ENCODE measurements around the gene FBXL5.

FBXL5 gene

DNA sequence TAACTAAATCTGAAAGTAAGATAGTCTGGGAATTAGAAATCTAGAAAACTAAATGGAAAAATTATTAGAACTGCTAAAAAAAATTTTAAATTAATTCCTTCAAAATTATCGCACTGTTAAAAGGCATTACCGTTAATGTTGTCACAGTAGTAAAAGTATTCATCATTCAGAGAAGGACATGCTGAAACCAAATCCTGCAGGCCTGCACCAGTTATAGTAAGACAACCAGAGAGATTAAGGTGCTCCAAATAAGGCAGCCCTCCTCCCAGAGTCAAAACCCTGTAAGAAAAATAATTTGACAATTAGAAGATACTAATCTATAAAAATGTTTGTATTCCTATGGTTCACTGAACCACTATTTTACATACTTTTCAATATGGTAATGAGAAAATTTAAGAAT is 43.0 kb downstream of the FBXL5 start:
- no peak overlapping the region for H3K27ac ChIP-seq
- TF ChIP-seq ZFX (IDR thresholded peaks at IDR 0.05; ENCODE audit: borderline replicate concordance) = no peak
- TF ChIP-seq, protein P1, sequence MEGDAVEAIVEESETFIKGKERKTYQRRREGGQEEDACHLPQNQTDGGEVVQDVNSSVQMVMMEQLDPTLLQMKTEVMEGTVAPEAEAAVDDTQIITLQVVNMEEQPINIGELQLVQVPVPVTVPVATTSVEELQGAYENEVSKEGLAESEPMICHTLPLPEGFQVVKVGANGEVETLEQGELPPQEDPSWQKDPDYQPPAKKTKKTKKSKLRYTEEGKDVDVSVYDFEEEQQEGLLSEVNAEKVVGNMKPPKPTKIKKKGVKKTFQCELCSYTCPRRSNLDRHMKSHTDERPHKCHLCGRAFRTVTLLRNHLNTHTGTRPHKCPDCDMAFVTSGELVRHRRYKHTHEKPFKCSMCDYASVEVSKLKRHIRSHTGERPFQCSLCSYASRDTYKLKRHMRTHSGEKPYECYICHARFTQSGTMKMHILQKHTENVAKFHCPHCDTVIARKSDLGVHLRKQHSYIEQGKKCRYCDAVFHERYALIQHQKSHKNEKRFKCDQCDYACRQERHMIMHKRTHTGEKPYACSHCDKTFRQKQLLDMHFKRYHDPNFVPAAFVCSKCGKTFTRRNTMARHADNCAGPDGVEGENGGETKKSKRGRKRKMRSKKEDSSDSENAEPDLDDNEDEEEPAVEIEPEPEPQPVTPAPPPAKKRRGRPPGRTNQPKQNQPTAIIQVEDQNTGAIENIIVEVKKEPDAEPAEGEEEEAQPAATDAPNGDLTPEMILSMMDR (IDR thresholded peaks at IDR 0.05) = no peak

DNA sequence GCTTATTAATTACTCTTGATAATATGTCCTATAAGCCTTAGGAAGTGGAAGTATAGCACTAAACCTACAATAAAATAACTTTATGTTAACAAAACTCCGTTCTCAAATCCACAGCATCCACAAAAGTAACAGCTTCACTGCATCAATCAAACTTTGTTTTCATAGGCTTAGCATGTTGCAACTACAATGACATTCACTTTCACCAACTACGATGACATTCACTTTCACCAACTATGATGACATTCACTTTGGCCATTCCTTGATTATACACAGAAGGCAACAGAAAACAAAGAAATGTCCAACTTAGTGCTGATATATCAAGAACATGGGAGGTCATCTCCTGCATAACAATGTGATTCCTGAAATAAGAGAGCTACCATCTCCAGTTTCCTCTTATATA is 44.3 kb downstream of the FBXL5 start:
- H3K27ac ChIP-seq = no peak overlapping the region
- TF ChIP-seq, protein P1 (IDR thresholded peaks at IDR 0.05) = no peak
- no peak for TF ChIP-seq ZFX (IDR thresholded peaks at IDR 0.05; ENCODE audit: borderline replicate concordance)

DNA sequence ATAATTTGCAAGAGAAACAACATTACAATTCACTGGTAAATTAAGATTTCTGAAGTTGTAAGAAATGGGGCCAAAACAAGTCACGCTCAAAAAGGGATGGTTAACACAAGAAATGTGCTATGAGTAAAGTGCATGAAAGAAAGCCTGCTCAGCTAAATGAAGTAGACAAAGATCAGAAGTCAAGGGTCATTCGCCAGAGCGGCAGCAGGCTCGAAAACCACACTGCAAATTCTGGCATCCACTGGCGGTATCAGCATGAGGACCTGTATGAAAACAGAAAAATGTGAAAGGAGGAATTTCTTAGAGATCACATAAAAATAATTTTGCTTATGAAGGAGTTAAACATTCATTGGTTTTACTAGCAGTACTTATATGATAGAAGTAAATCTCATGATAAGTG is 49.6 kb downstream of the FBXL5 start:
- TF ChIP-seq ZFX (IDR thresholded peaks at IDR 0.05; ENCODE audit: borderline replicate concordance) = no peak
- no peak overlapping the region for H3K27ac ChIP-seq

DNA sequence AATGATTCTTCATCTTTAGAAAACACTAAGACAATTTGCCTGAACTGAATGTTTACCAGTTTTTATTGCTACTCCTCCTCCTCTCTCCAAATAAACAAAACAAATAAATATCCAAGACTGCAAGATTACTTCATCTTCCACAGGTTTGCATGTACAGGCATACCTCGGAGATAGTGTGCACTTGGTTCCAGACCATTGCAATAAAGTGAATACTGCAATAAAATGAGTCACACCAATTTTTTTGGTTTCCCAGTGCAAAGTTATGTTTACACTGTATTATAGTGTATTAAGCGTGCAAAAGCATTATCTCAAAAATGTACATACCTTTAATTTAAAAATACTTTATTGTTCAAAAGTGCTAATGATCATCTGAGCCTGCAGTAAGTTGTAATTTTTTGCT is 53.3 kb downstream of the FBXL5 start:
- TF ChIP-seq ZFX (IDR thresholded peaks at IDR 0.05; ENCODE audit: borderline replicate concordance) = no peak
- TF ChIP-seq, protein P1 (IDR thresholded peaks at IDR 0.05) = no peak
- H3K27ac ChIP-seq = peak overlapping the region; percentile 38

DNA sequence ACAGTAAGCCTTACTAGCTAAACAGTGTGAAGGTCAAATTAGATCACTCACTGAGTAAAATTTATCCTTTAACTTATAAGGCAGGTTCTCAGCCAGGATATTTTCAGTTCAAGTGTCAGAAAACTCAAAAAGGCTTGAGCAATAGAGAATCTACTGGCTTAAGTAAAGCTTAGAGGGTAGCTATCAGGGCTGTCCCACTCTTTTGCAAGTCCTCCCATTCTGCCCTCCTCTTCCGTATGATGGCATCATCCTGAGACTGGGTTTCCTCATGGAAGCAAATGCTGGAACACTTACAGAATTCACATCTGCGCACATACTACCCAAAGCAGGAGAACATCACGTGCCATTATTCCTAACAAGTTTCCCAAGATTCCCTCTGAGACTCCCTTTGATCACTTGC is 55.0 kb downstream of the FBXL5 start:
- no peak overlapping the region for H3K27ac ChIP-seq
- TF ChIP-seq, protein P1 (IDR thresholded peaks at IDR 0.05) = no peak
- no peak for TF ChIP-seq ZFX (IDR thresholded peaks at IDR 0.05; ENCODE audit: borderline replicate concordance)

DNA sequence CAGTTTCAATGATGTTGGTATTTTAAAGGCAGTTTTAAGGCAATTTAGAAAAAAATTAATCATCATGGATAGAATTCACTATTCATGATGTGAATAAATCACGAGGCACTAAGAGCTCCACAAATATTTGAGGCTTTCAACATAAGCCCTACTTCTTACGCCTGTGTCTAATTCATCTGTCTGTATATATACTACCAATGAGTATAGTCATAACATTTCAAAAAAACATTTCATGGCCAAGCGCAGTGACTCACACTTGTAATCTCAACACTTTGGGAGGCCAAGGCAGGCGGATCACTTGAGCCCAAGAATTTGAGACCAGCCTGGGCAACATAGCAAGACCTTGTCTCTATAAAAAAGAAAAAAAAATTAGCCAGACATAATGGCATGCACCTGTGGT is 56.5 kb downstream of the FBXL5 start:
- TF ChIP-seq, protein P1 (IDR thresholded peaks at IDR 0.05) = no peak
- no peak for TF ChIP-seq ZFX (IDR thresholded peaks at IDR 0.05; ENCODE audit: borderline replicate concordance)

DNA sequence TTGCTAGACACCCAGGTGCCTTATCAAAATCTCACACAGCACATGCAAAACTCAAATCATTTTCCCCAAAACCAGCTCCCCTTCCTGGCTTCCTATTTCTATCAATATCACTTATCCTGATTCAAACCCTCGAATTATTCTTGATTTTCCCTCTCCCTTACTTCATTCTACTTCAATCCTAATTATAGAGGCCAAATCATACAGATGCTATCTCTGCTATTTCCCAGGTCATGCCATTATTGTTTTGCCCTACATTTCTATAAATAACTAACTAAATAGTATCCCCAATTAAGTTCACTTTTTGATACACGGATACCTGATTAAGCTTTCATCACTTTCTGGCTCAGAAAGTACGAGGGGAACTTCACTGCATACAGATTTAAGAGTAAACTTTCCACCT is 62.4 kb downstream of the FBXL5 start:
- TF ChIP-seq, protein P1 (IDR thresholded peaks at IDR 0.05) = no peak
- H3K27ac ChIP-seq = no peak overlapping the region

More for the DNA sequence above, 56.5 kb downstream of the FBXL5 start:
- no peak overlapping the region for H3K27ac ChIP-seq

DNA sequence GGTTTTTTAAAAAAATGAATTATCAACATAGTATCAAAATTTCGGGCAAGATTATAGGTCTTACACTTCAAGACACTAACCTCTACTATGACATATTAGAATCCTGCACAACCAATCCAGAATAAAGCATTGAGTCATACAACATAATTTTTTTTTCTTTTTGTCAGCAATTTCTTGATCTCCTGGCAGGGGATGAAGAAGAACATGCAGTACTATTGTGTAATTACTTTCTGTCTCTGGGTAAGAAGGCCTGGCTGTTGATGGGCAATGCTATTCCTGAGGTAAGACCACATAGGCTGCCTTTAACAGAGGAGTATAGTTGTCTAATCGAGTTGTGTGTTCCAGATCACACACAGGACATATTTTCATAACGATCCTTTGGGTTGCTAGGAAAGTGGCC is 67.5 kb downstream of the FBXL5 start:
- TF ChIP-seq, protein P1 (IDR thresholded peaks at IDR 0.05) = no peak
- no peak for TF ChIP-seq ZFX (IDR thresholded peaks at IDR 0.05; ENCODE audit: borderline replicate concordance)
- no peak overlapping the region for H3K27ac ChIP-seq
